SK-N-SH treated with all-trans-retinoic acid at 6 μM for 48 hours (cell line): ENCODE results near the gene UNC13C.

Experiments
- ATAC-seq: fragments of 200-7000 bp; cut with Tn5 transposase; 3 replicates; pipeline ENCODE4 v1.9.1; 2020; ENCODE audit warnings: mild to moderate bottlenecking, moderate library complexity
- ARNTL ChIP-seq: fragments of 450-650 bp; formaldehyde crosslinking; IDR thresholded peaks from 2 replicates; pipeline ENCODE4 v1.5.0; 2020; ENCODE audit warnings: low read depth, mild to moderate bottlenecking, moderate library complexity, borderline replicate concordance
- BACH2 ChIP-seq: fragments of 250-450 bp; sonication (Bioruptor Pico); IDR thresholded peaks from 2 replicates; pipeline ENCODE4 v1.9.0; 2021; ENCODE audit warnings: mild to moderate bottlenecking, borderline replicate concordance
- CREB5 ChIP-seq: fragments of 250-450 bp; sonication (Bioruptor Pico); IDR thresholded peaks from 2 replicates; pipeline ENCODE4 v1.5.1; 2020; ENCODE audit warnings: low read depth, mild to moderate bottlenecking, moderate library complexity
- CSDC2 ChIP-seq: fragments of 250-450 bp; sonication (Bioruptor Pico); IDR thresholded peaks from 2 replicates; pipeline ENCODE4 v1.5.0; 2020; ENCODE audit warnings: mild to moderate bottlenecking, moderate library complexity
- CSRNP3 ChIP-seq: fragments of 250-450 bp; sonication (Bioruptor Pico); IDR thresholded peaks from 2 replicates; pipeline ENCODE4 v1.5.1; 2021; ENCODE audit warnings: mild to moderate bottlenecking, moderate library complexity
- ESRRG ChIP-seq: fragments of 250-450 bp; sonication (Bioruptor Pico); IDR thresholded peaks from 2 replicates; pipeline ENCODE4 v1.6.1; 2021; ENCODE audit warnings: mild to moderate bottlenecking
- GLIS3 ChIP-seq: fragments of 250-450 bp; sonication (Bioruptor Pico); IDR thresholded peaks from 2 replicates; pipeline ENCODE4 v1.5.0; 2020; ENCODE audit warnings: mild to moderate bottlenecking, moderate library complexity
- ISL1 ChIP-seq: fragments of 250-450 bp; sonication (Bioruptor Pico); IDR thresholded peaks from 2 replicates; pipeline ENCODE4 v2.1.2; 2022; ENCODE audit warnings: mild to moderate bottlenecking, moderate library complexity
- OSR1 ChIP-seq: fragments of 250-450 bp; sonication (Bioruptor Pico); IDR thresholded peaks from 2 replicates; pipeline ENCODE4 v1.8.0; 2022; ENCODE audit warnings: moderate library complexity, mild to moderate bottlenecking, inconsistent platforms
- PPARA ChIP-seq: fragments of 250-450 bp; sonication (Bioruptor Pico); IDR thresholded peaks from 2 replicates; pipeline ENCODE4 v1.5.0; 2020; ENCODE audit warnings: mild to moderate bottlenecking, borderline replicate concordance
- RARB ChIP-seq: fragments of 250-450 bp; sonication (Bioruptor Pico); IDR thresholded peaks from 2 replicates; pipeline ENCODE4 v1.8.0; 2021; ENCODE audit warnings: mild to moderate bottlenecking, moderate library complexity
- SNAI2 ChIP-seq: fragments of 250-450 bp; sonication (Bioruptor Pico); IDR thresholded peaks from 2 replicates; pipeline ENCODE4 v1.5.0; 2020; ENCODE audit warnings: mild to moderate bottlenecking, moderate library complexity
- TCF4 ChIP-seq: fragments of 250-450 bp; sonication (Bioruptor Pico); IDR thresholded peaks from 2 replicates; pipeline ENCODE4 v1.8.0; 2021; ENCODE audit warnings: mild to moderate bottlenecking, moderate library complexity, borderline replicate concordance
- TOX ChIP-seq: fragments of 250-450 bp; sonication (Bioruptor Pico); IDR thresholded peaks from 2 replicates; pipeline ENCODE4 v1.8.0; 2021; ENCODE audit warnings: mild to moderate bottlenecking, moderate library complexity, borderline replicate concordance
- ZFP3 ChIP-seq: fragments of 250-450 bp; sonication (Bioruptor Pico); IDR thresholded peaks from 2 replicates; pipeline ENCODE4 v1.5.0; 2020; ENCODE audit warnings: mild to moderate bottlenecking, moderate library complexity
- ZFP30 ChIP-seq: fragments of 450-650 bp; formaldehyde crosslinking; IDR thresholded peaks from 2 replicates; pipeline ENCODE4 v1.5.0; 2022; ENCODE audit warnings: mild to moderate bottlenecking, moderate library complexity
- ZNF565 ChIP-seq: fragments of 450-650 bp; formaldehyde crosslinking; conservative IDR thresholded peaks from 2 replicates; pipeline ENCODE4 v1.5.0; 2020; ENCODE audit warnings: low read depth, mild to moderate bottlenecking, moderate library complexity
- ZNF70 ChIP-seq: fragments of 450-650 bp; formaldehyde crosslinking; IDR thresholded peaks from 2 replicates; pipeline ENCODE4 v1.5.0; 2020; ENCODE audit warnings: mild to moderate bottlenecking, moderate library complexity
- ZNF8 ChIP-seq: fragments of 450-650 bp; formaldehyde crosslinking; IDR thresholded peaks from 2 replicates; pipeline ENCODE4 v1.5.0; 2020; ENCODE audit warnings: mild to moderate bottlenecking, moderate library complexity
- TF ChIP-seq, protein P1 (sequence below): fragments of 250-450 bp; sonication (Bioruptor Pico); IDR thresholded peaks from 2 replicates; pipeline ENCODE4 v1.5.0; 2020; ENCODE audit warnings: mild to moderate bottlenecking, moderate library complexity
- TF ChIP-seq, protein P2 (sequence below): fragments of 250-450 bp; sonication (Bioruptor Pico); IDR thresholded peaks from 2 replicates; pipeline ENCODE4 v1.8.0; 2020; ENCODE audit warnings: mild to moderate bottlenecking, moderate library complexity, borderline replicate concordance

Gene UNC13C

GRCh38 chr15:54026891-54027290 lies 48.6 kb downstream of the UNC13C start:
- TF ChIP-seq TCF4 (CRISPR knock-in tag) = no peak
- TF ChIP-seq CSDC2 (CRISPR knock-in tag) = no peak
- TF ChIP-seq GLIS3 = no peak
- no peak for TF ChIP-seq OSR1 (CRISPR knock-in tag)
- TF ChIP-seq ISL1 (CRISPR knock-in tag) = no peak
- no peak for TF ChIP-seq SNAI2 (CRISPR knock-in tag)
- TF ChIP-seq BACH2 (CRISPR knock-in tag) = no peak
- TF ChIP-seq ZFP30 (CRISPR knock-in tag) = no peak
- TF ChIP-seq, protein P1, sequence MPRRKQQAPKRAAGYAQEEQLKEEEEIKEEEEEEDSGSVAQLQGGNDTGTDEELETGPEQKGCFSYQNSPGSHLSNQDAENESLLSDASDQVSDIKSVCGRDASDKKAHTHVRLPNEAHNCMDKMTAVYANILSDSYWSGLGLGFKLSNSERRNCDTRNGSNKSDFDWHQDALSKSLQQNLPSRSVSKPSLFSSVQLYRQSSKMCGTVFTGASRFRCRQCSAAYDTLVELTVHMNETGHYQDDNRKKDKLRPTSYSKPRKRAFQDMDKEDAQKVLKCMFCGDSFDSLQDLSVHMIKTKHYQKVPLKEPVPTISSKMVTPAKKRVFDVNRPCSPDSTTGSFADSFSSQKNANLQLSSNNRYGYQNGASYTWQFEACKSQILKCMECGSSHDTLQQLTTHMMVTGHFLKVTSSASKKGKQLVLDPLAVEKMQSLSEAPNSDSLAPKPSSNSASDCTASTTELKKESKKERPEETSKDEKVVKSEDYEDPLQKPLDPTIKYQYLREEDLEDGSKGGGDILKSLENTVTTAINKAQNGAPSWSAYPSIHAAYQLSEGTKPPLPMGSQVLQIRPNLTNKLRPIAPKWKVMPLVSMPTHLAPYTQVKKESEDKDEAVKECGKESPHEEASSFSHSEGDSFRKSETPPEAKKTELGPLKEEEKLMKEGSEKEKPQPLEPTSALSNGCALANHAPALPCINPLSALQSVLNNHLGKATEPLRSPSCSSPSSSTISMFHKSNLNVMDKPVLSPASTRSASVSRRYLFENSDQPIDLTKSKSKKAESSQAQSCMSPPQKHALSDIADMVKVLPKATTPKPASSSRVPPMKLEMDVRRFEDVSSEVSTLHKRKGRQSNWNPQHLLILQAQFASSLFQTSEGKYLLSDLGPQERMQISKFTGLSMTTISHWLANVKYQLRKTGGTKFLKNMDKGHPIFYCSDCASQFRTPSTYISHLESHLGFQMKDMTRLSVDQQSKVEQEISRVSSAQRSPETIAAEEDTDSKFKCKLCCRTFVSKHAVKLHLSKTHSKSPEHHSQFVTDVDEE (CRISPR knock-in tag) = no peak
- no peak for TF ChIP-seq ZNF8
- no peak for TF ChIP-seq RARB
- TF ChIP-seq TOX (CRISPR knock-in tag) = no peak
- no peak for TF ChIP-seq ZNF70 (CRISPR knock-in tag)
- ATAC-seq = no peak

- no peak for TF ChIP-seq CREB5 (CRISPR knock-in tag)
- TF ChIP-seq TCF4 (CRISPR knock-in tag) = no peak
- TF ChIP-seq PPARA (CRISPR knock-in tag) = no peak
- TF ChIP-seq TOX (CRISPR knock-in tag) = no peak
- no peak for TF ChIP-seq ARNTL (CRISPR knock-in tag)
- TF ChIP-seq ISL1 (CRISPR knock-in tag) = no peak
- TF ChIP-seq ZNF565 (CRISPR knock-in tag) = no peak
- no peak for TF ChIP-seq ZNF8
- no peak for TF ChIP-seq ZNF70 (CRISPR knock-in tag)
- ATAC-seq = no peak
These were observed 50.8 kb downstream of the UNC13C start for GRCh38 chr15:54029081-54029480.

DNA sequence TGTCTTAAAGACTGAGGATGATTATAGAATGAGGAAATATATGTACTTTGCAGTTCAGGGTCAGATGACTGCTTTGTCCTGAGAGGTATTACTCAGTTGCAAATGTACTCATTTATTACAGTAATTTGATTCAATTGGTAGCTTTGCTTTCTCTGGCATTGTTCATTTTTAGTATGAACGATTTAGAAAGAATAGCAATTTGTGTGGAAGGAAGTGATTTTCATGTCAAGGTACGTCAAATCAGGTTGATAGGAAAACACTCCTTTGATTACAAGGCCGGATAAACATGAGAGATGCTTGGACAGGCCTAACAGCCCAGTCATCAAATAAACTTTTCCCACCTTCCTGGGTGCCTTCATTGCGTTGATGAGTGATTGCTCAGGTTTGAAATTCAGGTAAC lies 53.8 kb downstream of the UNC13C start:
- ATAC-seq = no peak
- TF ChIP-seq ARNTL (CRISPR knock-in tag) (no peak), CSRNP3 (no peak), ZNF565 (CRISPR knock-in tag) (no peak), BACH2 (CRISPR knock-in tag) (no peak), ZFP30 (CRISPR knock-in tag) (no peak), SNAI2 (CRISPR knock-in tag) (no peak), ZNF8 (no peak), ESRRG (no peak), PPARA (CRISPR knock-in tag) (no peak)
- TF ChIP-seq, protein P2, sequence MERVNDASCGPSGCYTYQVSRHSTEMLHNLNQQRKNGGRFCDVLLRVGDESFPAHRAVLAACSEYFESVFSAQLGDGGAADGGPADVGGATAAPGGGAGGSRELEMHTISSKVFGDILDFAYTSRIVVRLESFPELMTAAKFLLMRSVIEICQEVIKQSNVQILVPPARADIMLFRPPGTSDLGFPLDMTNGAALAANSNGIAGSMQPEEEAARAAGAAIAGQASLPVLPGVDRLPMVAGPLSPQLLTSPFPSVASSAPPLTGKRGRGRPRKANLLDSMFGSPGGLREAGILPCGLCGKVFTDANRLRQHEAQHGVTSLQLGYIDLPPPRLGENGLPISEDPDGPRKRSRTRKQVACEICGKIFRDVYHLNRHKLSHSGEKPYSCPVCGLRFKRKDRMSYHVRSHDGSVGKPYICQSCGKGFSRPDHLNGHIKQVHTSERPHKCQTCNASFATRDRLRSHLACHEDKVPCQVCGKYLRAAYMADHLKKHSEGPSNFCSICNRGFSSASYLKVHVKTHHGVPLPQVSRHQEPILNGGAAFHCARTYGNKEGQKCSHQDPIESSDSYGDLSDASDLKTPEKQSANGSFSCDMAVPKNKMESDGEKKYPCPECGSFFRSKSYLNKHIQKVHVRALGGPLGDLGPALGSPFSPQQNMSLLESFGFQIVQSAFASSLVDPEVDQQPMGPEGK (CRISPR knock-in tag) = no peak

- no peak for ATAC-seq
- TF ChIP-seq ZNF70 (CRISPR knock-in tag) (no peak), PPARA (CRISPR knock-in tag) (no peak), SNAI2 (CRISPR knock-in tag) (no peak), CSRNP3 (no peak), TCF4 (CRISPR knock-in tag) (no peak), CREB5 (CRISPR knock-in tag) (no peak), BACH2 (CRISPR knock-in tag) (no peak), ISL1 (CRISPR knock-in tag) (no peak), OSR1 (CRISPR knock-in tag) (no peak), ESRRG (no peak), ARNTL (CRISPR knock-in tag) (no peak), ZFP3 (CRISPR knock-in tag) (no peak)
- TF ChIP-seq, protein P1 (CRISPR knock-in tag) = no peak
These were observed 55.2 kb downstream of the UNC13C start for GRCh38 chr15:54033356-54033860.
